ENCODE results near the gene GTSF1L.

- TF ChIP-seq CTCF (conservative IDR thresholded peaks at IDR 0.05), result no peak
- TF ChIP-seq EZH2 (IDR thresholded peaks at IDR 0.05; ENCODE audit: low read depth), result no peak
Observed at GRCh38 chr20:43750774-43751166, 24.0 kb upstream of the GTSF1L start.
